ENCODE results near the gene FAXC. TPM values are rescaled to one million over a fixed set of nuclear protein-coding genes. Genes with fewer than 3 reads are reported as not detected.

The FAXC gene
- 2.2 and 3.8 TPM in 2 replicates for total RNA-seq

GRCh38 chr6:99349171-99350141, at the start of gene FAXC:
TSS of gene FAXC (minus strand) at chr6:99349674. CDS start at chr6:99349372, 302 bp downstream.

GRCh38 chr6:99393698-99394531, 44.4 kb upstream of the FAXC start, which contains the start of gene COQ3:
TSS of gene COQ3 (minus strand) at chr6:99394195. CDS start at chr6:99394179, 16 bp downstream.

Other genes starting within 250 kb of the FAXC start
- 4.1 and 7.8 TPM in 2 replicates for gene COQ3, start 44.5 kb upstream of the FAXC start, total RNA-seq
- 24.8 and 68.7 TPM in 2 replicates for gene PNISR, start 75.6 kb upstream of the FAXC start, total RNA-seq
- gene USP45, start 165.7 kb upstream of the FAXC start, total RNA-seq, result 5.6 and 8.6 TPM in 2 replicates
- 50.0 and 52.2 TPM in 2 replicates for gene CCNC, start 219.0 kb upstream of the FAXC start, total RNA-seq

All from epithelial cell of alveolus of lung (primary cell).